A549 (cell line): ENCODE measurements around the gene GRAMD2A. TPM values are rescaled to one million over a fixed set of nuclear protein-coding genes. Genes with fewer than 3 reads are reported as not detected.
A peak's percentile ranks its signal among the peaks of the same experiment; 100 is the strongest.

Experiments used
- ATAC-seq, 2 experiments: fragments of 200-7000 bp in 1 of 2; fragments of >200 bp in 1 of 2; cut with Nextera tagmentation in 1 of 2; cut with Tn5 transposase in 1 of 2; 3 replicates each; pipeline versions ENCODE4 v1.8.0 to v1.9.1; 2018 to 2020; ENCODE audit warnings: mild to moderate bottlenecking in 1 of 2, moderate library complexity in 1 of 2
- CTCF ChIA-PET: fragments of 300-600 bp; sonication (Branson Sonifier 250); formaldehyde crosslinking; extraction: SDS; loops from one replicate; lab custom pipeline; 2021; ENCODE audit warnings: antibody characterized with exemption, inconsistent platforms; lab: Yijun Ruan, JAX
- POLR2A ChIA-PET: fragments of 350-600 bp; formaldehyde crosslinking; extraction: SDS; loops from one replicate; lab custom pipeline; 2021; ENCODE audit warnings: antibody characterized with exemption, inconsistent platforms; lab: Yijun Ruan, JAX
- DNase-seq, 2 experiments: peaks; one replicate each; pipeline versions ENCODE4 v3.0.0 to v3.0.0-alpha.2; 2011 to 2016; ENCODE audit warnings: low read depth in 1 of 2, low spot score in 1 of 2
- FAIRE-seq: peaks from 2 replicates; lab custom pipeline; 2011; peaks lifted over from hg19 to GRCh38; lab: Jason Lieb, UNC
- H3K27ac ChIP-seq, 2 experiments: fragments of >200 bp; sonication (Bioruptor Twin); formaldehyde crosslinking; 3 replicates each; pipeline ENCODE4 v1.5.1; 2016 to 2017
- H3K4me1 ChIP-seq: fragments of >200 bp; sonication (Bioruptor Twin); formaldehyde crosslinking; 3 replicates; pipeline ENCODE4 v1.6.1; 2016
- H3K4me2 ChIP-seq: fragments of >200 bp; sonication (Bioruptor Twin); formaldehyde crosslinking; 3 replicates; pipeline ENCODE4 v1.6.1; 2016
- H3K4me3 ChIP-seq: fragments of >200 bp; sonication (Bioruptor Twin); formaldehyde crosslinking; 3 replicates; pipeline ENCODE4 v1.5.1; 2016
- H3K9me3 ChIP-seq: fragments of >200 bp; sonication (Bioruptor Twin); formaldehyde crosslinking; 3 replicates; pipeline ENCODE4 v1.6.1; 2016
- EHF ChIP-seq: fragments of 250-450 bp; sonication (Bioruptor Pico); IDR thresholded peaks from 2 replicates; pipeline ENCODE4 v1.5.0; 2020; ENCODE audit warnings: mild to moderate bottlenecking
- EHMT2 ChIP-seq: fragments of 200-600 bp; sonication (generic); IDR thresholded peaks from 2 replicates; pipeline ENCODE4 v1.6.1; 2016; ENCODE audit warnings: antibody characterized with exemption, low read depth, mild to moderate bottlenecking, moderate library complexity
- FOSL2 ChIP-seq, 2 experiments: fragments of 450-650 bp in 1 of 2; fragments of >200 bp in 1 of 2; sonication (Bioruptor Twin) in 1 of 2; formaldehyde crosslinking; IDR thresholded peaks; 2 replicates each; pipeline versions ENCODE4 v1.5.0 to v1.6.1; 2016 to 2020; ENCODE audit warnings: mild to moderate bottlenecking in 1 of 2, moderate library complexity in 1 of 2
- JUNB ChIP-seq: fragments of >200 bp; sonication (Bioruptor Twin); formaldehyde crosslinking; IDR thresholded peaks from 2 replicates; pipeline ENCODE4 v1.6.1; 2016
- KDM1A ChIP-seq: fragments of 200-600 bp; sonication (generic); IDR thresholded peaks from 2 replicates; pipeline ENCODE4 v1.6.1; 2016; ENCODE audit warnings: low read depth, mild to moderate bottlenecking
- MAFK ChIP-seq: fragments of 450-650 bp; IDR thresholded peaks from 2 replicates; pipeline ENCODE4 v1.6.1; 2014; ENCODE audit not compliant: partially characterized antibody
- MYC ChIP-seq: IDR thresholded peaks from 2 replicates; pipeline ENCODE4 v1.6.1; 2012; ENCODE audit warnings: mild to moderate bottlenecking, inconsistent platforms, low read length, improper control_type of control experiment, borderline replicate concordance
- NFE2L2 ChIP-seq: fragments of 150-350 bp; conservative IDR thresholded peaks from 2 replicates; pipeline ENCODE4 v1.6.1; 2014; ENCODE audit warnings: low read length
- NPAS2 ChIP-seq: fragments of 250-450 bp; sonication (Bioruptor Pico); IDR thresholded peaks from 2 replicates; pipeline ENCODE4 v1.8.0; 2022; ENCODE audit warnings: mild to moderate bottlenecking, moderate library complexity, borderline replicate concordance
- POLR2AphosphoS2 ChIP-seq: conservative IDR thresholded peaks from 2 replicates; pipeline ENCODE4 v1.6.1; 2012; ENCODE audit warnings: low read length, improper control_type of control experiment, inconsistent platforms
- RNF2 ChIP-seq: fragments of 200-600 bp; sonication (generic); IDR thresholded peaks from 2 replicates; pipeline ENCODE4 v1.6.1; 2016; ENCODE audit warnings: low read depth, mild to moderate bottlenecking, antibody characterized with exemption, moderate library complexity, borderline replicate concordance
- TFCP2L1 ChIP-seq: fragments of 250-450 bp; sonication (Bioruptor Pico); IDR thresholded peaks from 2 replicates; pipeline ENCODE4 v1.5.0; 2021; ENCODE audit warnings: mild to moderate bottlenecking
- ZNF302 ChIP-seq: fragments of 250-450 bp; sonication (Bioruptor Pico); IDR thresholded peaks from 2 replicates; pipeline ENCODE4 v1.9.0; 2021; ENCODE audit warnings: inconsistent platforms, mild to moderate bottlenecking, moderate library complexity
- WGBS: methylation state at CpG from one replicate; pipeline ENCODE4 v1.1.6; 2017; ENCODE audit errors: missing lambda C conversion rate; 5-methylcytosine and 5-hydroxymethylcytosine counted together
- polyA plus RNA-seq, 4 experiments: library from polyadenylated mRNA; depleted of rRNA in 3 of 4; stranded (reverse); fragments of >200 nt; fragmentation: RNase III in 1 of 4; extraction: RNeasy Plus Mini Kit Qiagen cat#74134 plus additional on column Dnase treatment in 1 of 4; gene quantifications; 2 replicates in 3 of 4; 3 replicates in 1 of 4; pipeline ENCODE4 v1.2.3, GENCODE V29; 2011 to 2017
- TF ChIP-seq, protein P1 (sequence below): fragments of 200-600 bp; sonication (generic); IDR thresholded peaks from 2 replicates; pipeline ENCODE4 v1.6.1; 2016; ENCODE audit warnings: antibody characterized with exemption, mild to moderate bottlenecking, moderate library complexity

GRAMD2A gene
- polyA plus RNA-seq, 2 of the 4 experiments (the other 2 are of a cell fraction) = 0.41 TPM; not detected in 1

DNA sequence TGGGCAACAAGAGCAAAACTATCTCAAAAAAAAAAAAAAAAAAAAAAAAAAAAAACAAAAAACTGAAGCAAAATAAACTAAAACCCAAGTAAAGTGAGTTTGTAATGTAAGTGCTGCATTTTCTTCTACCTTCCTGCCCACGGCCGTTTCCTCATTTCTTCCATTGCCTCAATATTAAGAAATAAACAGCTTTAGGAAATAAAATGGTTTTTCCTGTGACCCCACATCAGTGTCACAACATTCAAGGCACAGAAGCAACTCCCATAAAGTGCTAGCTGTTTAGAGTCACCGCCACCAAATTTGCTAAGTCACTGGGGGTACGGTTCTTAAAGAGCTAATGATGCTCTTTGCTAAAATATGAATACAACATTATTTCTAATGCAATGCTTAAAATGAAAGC lies 30.1 kb upstream of the GRAMD2A start:
- peak overlapping the region; percentile 97 for H3K27ac ChIP-seq
- FAIRE-seq (no peak), ATAC-seq (no peak), DNase-seq (no peak)
- peaks cover 54% of the 10 kb centered on the region for H3K4me1 ChIP-seq
- ChIA-PET POLR2A (interaction anchor here (0.6 to 2.5 kb wide), 12 partner anchors 9 to 475 kb away, joined by 3 to 48 read pairs (median 6); partner anchors contain the start of genes GRAMD2A, MYO9A and SENP8), CTCF (interaction anchor here (0.6 to 31.1 kb wide), 7 partner anchors 10 to 279 kb away, joined by 3 to 644 read pairs (median 6); partner anchors contain the start of gene GRAMD2A)
- WGBS = 2% methylated on average over 4 of the region's 4 CpGs
- TF ChIP-seq NFE2L2 (peak; percentile 48; the same call in 1 of the 2 replicates), TFCP2L1 (CRISPR knock-in tag) (peak; percentile 49; the same call in 1 of the 2 replicates), MAFK (peak; percentile 62)
- TF ChIP-seq, protein P1, sequence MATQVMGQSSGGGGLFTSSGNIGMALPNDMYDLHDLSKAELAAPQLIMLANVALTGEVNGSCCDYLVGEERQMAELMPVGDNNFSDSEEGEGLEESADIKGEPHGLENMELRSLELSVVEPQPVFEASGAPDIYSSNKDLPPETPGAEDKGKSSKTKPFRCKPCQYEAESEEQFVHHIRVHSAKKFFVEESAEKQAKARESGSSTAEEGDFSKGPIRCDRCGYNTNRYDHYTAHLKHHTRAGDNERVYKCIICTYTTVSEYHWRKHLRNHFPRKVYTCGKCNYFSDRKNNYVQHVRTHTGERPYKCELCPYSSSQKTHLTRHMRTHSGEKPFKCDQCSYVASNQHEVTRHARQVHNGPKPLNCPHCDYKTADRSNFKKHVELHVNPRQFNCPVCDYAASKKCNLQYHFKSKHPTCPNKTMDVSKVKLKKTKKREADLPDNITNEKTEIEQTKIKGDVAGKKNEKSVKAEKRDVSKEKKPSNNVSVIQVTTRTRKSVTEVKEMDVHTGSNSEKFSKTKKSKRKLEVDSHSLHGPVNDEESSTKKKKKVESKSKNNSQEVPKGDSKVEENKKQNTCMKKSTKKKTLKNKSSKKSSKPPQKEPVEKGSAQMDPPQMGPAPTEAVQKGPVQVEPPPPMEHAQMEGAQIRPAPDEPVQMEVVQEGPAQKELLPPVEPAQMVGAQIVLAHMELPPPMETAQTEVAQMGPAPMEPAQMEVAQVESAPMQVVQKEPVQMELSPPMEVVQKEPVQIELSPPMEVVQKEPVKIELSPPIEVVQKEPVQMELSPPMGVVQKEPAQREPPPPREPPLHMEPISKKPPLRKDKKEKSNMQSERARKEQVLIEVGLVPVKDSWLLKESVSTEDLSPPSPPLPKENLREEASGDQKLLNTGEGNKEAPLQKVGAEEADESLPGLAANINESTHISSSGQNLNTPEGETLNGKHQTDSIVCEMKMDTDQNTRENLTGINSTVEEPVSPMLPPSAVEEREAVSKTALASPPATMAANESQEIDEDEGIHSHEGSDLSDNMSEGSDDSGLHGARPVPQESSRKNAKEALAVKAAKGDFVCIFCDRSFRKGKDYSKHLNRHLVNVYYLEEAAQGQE = no peak
- H3K9me3 ChIP-seq = no peaks in the 10 kb centered on the region
- H3K4me2 ChIP-seq = peak overlapping the region; percentile 97
- H3K4me3 ChIP-seq = peak overlapping the region; percentile 91

DNA sequence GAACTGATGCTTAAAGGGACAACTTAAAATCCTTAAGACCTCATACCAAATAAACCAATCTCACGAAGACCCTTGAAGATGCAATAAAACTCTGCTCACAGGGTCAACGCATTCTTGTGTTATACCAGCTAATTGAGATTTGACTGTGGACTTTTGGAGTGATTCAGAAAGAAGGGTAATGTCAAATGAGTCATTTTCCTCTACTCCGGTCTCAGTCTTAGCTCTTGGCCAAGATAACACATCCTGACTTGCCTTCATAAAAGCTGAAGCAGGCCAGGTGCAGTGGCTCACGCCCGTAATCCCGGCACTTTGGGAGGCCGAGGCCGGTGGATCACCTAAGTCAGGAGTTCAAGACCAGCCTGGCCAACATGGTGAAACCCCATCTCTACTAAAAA lies 29.6 kb upstream of the GRAMD2A start:
- CTCF ChIA-PET = interaction anchor here (0.7 to 31.1 kb wide), 18 partner anchors 11 to 475 kb away, joined by 3 to 644 read pairs (median 4); partner anchors contain the start of gene GRAMD2A
- Histone ChIP-seq H3K4me2 (peak overlapping the region; percentile 97), H3K9me3 (no peaks in the 10 kb centered on the region), H3K4me3 (peak overlapping the region; percentile 91), H3K27ac (peak overlapping the region; percentile 97), H3K4me1 (peaks cover 55% of the 10 kb centered on the region)
- ATAC-seq = no peak
- 2% methylated on average over 8 of the region's 8 CpGs for WGBS
- no peak for FAIRE-seq
- peak in 1 of 2 experiments; percentile 71 for DNase-seq
- TF ChIP-seq EHF (no peak), EHMT2 (0 out of 2 replicates have a peak, but pooled peaks have one; percentile 29), JUNB (peak; percentile 28; the same call in 1 of the 2 replicates), KDM1A (no peak), MYC (0 out of 2 replicates have a peak, but pooled peaks have one; percentile 4), FOSL2 (IDR thresholded peaks at IDR 0.05) (peak; percentile 66), FOSL2 (CRISPR knock-in tag; IDR thresholded peaks at IDR 0.05) (peak; percentile 81), RNF2 (no peak), ZNF302 (CRISPR knock-in tag) (no peak)
- POLR2A ChIA-PET = interaction anchor here (1.1 to 2.5 kb wide), 17 partner anchors 9 to 475 kb away, joined by 3 to 48 read pairs (median 7); partner anchors contain the start of genes GRAMD2A, MYO9A and SENP8

DNA sequence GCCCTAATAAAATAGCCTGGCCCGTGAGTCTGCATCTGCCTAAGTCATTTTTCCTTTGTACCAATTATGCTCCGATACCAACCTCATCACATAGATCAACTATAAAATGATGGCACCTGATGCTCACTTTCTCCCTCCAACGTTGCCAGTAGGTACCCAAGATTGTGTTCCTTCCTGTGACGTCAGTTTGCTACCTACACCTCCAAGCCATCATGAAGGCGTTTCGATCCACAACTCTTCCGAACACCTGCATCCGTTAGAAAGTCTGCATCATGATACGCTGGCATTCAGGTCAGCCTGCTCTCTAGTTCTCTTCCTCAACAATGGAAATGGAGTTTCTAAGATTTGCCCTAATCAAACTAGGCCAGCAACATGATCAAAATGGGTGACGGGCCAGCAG lies 25.7 kb upstream of the GRAMD2A start:
- no peaks in the 10 kb centered on the region for H3K9me3 ChIP-seq
- WGBS = 75% methylated on average over 10 of the region's 10 CpGs
- peaks cover 94% of the 10 kb centered on the region for H3K4me1 ChIP-seq
- ChIA-PET CTCF (interaction anchor here (2.6 to 31.1 kb wide), 3 partner anchors 5 to 62 kb away, joined by 8 to 644 read pairs (median 644); partner anchors contain the start of genes GRAMD2A and PKM), POLR2A (interaction anchor here (0.5 to 4.3 kb wide), 3 partner anchors 8 to 153 kb away, joined by 3 to 37 read pairs (median 3); partner anchors contain the start of genes HEXA and PKM)
- peak overlapping the region in 1 of 2 experiments; percentile 64; a peak in 3 of 6 replicates for H3K27ac ChIP-seq
- no peak for FAIRE-seq
- H3K4me2 ChIP-seq = peak overlapping the region; percentile 64
- DNase-seq = no peak
- 0 out of 2 replicates have a peak, but pooled peaks have one; percentile 33 for TF ChIP-seq POLR2AphosphoS2
- TF ChIP-seq NPAS2 (CRISPR knock-in tag) = no peak
- H3K4me3 ChIP-seq = 0 out of 3 replicates have a peak overlapping the region, but pooled peaks have one; percentile 8
- no peak for ATAC-seq
